ENCODE data around the gene MVB12B.

The MVB12B gene

GRCh38 chr9:126509718-126510117 lies 183.1 kb downstream of the MVB12B start:
- DNase-seq (ENCODE audit: low read depth in 1 of 2, low spot score in 1 of 2): no peak
- Histone ChIP-seq H3K27me3 (ENCODE audit: insufficient read depth, poor library complexity, severe bottlenecking) (peaks cover 5% of the 10 kb centered on the region), H3K27ac (replicated peaks) (no peak overlapping the region), H3K4me3 (replicated peaks; ENCODE audit: insufficient read depth, low read length) (no peak overlapping the region)
- TF ChIP-seq REST (IDR thresholded peaks at IDR 0.05; ENCODE audit: insufficient replicate concordance, low read depth) (no peak), POLR2AphosphoS5 (IDR thresholded peaks at IDR 0.05; ENCODE audit: low read depth) (no peak), GABPA (IDR thresholded peaks at IDR 0.05; ENCODE audit: low read depth) (no peak), SPI1 (IDR thresholded peaks at IDR 0.05; ENCODE audit: borderline replicate concordance, low read depth) (no peak)
- TF ChIP-seq, protein P1, sequence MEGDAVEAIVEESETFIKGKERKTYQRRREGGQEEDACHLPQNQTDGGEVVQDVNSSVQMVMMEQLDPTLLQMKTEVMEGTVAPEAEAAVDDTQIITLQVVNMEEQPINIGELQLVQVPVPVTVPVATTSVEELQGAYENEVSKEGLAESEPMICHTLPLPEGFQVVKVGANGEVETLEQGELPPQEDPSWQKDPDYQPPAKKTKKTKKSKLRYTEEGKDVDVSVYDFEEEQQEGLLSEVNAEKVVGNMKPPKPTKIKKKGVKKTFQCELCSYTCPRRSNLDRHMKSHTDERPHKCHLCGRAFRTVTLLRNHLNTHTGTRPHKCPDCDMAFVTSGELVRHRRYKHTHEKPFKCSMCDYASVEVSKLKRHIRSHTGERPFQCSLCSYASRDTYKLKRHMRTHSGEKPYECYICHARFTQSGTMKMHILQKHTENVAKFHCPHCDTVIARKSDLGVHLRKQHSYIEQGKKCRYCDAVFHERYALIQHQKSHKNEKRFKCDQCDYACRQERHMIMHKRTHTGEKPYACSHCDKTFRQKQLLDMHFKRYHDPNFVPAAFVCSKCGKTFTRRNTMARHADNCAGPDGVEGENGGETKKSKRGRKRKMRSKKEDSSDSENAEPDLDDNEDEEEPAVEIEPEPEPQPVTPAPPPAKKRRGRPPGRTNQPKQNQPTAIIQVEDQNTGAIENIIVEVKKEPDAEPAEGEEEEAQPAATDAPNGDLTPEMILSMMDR (IDR thresholded peaks at IDR 0.05; ENCODE audit: insufficient read depth, low read length): no peak

GRCh38 chr9:126510564-126510963 lies 183.9 kb downstream of the MVB12B start:
- Histone ChIP-seq H3K27ac (replicated peaks) (no peak overlapping the region), H3K27me3 (ENCODE audit: insufficient read depth, poor library complexity, severe bottlenecking) (peaks cover 10% of the 10 kb centered on the region), H3K4me3 (replicated peaks; ENCODE audit: insufficient read depth, low read length) (no peak overlapping the region)
- TF ChIP-seq GABPA (IDR thresholded peaks at IDR 0.05; ENCODE audit: low read depth) (no peak), POLR2AphosphoS5 (IDR thresholded peaks at IDR 0.05; ENCODE audit: low read depth) (no peak), SPI1 (IDR thresholded peaks at IDR 0.05; ENCODE audit: borderline replicate concordance, low read depth) (no peak), REST (IDR thresholded peaks at IDR 0.05; ENCODE audit: insufficient replicate concordance, low read depth) (no peak)
- TF ChIP-seq, protein P1 (IDR thresholded peaks at IDR 0.05; ENCODE audit: insufficient read depth, low read length): no peak
- no peak for DNase-seq (ENCODE audit: low read depth in 1 of 2, low spot score in 1 of 2)

- Histone ChIP-seq H3K27ac (replicated peaks) (no peak overlapping the region), H3K27me3 (ENCODE audit: insufficient read depth, poor library complexity, severe bottlenecking) (peaks cover 15% of the 10 kb centered on the region), H3K4me3 (replicated peaks; ENCODE audit: insufficient read depth, low read length) (no peak overlapping the region)
- DNase-seq (ENCODE audit: low read depth in 1 of 2, low spot score in 1 of 2): no peak
- TF ChIP-seq, protein P1 (IDR thresholded peaks at IDR 0.05; ENCODE audit: insufficient read depth, low read length): no peak
- TF ChIP-seq REST (IDR thresholded peaks at IDR 0.05; ENCODE audit: insufficient replicate concordance, low read depth): no peak
Observed at GRCh38 chr9:126511411-126511810, 184.8 kb downstream of the MVB12B start.
